HG03103 (cell line): ENCODE data around the gene OXSR1.
A peak's percentile ranks its signal among the peaks of the same experiment; 100 is the strongest.
"Not testable (repeated sequence)": the region's sequence is repeated elsewhere in the genome, so short reads cannot be mapped to it uniquely, and the experiment has no call there.

ENCODE experiments used
- ATAC-seq: cut with Tn5 transposase; IDR thresholded peaks from one replicate; pipeline ENCODE4 v1.9.1; 2021; ENCODE audit warnings: low read depth; ENCODE audit not compliant: unreplicated experiment

OXSR1 gene

GRCh38 chr3:38264779-38265178 lies 99.4 kb downstream of the OXSR1 start:
- ATAC-seq, result no peak

DNA sequence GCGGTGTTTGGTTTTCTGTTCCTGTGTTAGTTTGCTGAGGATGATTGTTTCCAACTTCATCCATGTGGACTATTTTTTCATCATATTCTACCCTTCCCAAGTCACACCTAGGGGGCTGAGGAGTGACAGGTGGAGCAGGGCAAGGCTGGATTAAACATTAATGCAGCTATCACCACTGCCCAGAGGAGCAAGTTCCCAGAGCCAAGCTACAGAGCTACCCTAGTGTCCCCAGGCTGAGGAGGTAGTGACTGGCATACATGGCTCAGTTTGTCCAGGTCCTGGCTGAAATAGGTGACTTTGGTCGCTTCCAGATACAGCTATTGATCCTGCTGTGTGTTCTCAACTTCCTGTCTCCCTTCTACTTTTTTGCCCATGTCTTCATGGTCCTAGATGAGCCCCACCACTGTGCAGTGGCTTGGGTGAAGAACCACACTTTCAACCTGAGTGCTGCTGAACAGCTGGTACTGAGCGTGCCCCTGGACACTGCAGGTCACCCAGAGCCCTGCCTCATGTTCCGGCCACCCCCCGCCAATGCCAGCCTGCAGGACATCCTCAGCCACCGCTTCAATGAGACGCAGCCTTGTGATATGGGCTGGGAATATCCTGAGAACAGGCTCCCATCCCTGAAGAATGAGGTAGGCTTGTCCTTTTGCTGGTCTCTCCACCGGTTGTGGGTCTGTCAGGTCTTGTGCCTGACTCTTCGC lies 100.4 kb downstream of the OXSR1 start, which contains the start of gene SLC22A13:
SLC22A13 (plus strand) TSS at position 209 of the 704 bp plus-strand sequence; CDS start at position 258, 49 bp downstream.
- ATAC-seq, result no peak

GRCh38 chr3:38266810-38267209 lies 101.5 kb downstream of the OXSR1 start:
- no peak for ATAC-seq

- ATAC-seq, result no peak
Measured at GRCh38 chr3:38267662-38268061, 102.3 kb downstream of the OXSR1 start.

DNA sequence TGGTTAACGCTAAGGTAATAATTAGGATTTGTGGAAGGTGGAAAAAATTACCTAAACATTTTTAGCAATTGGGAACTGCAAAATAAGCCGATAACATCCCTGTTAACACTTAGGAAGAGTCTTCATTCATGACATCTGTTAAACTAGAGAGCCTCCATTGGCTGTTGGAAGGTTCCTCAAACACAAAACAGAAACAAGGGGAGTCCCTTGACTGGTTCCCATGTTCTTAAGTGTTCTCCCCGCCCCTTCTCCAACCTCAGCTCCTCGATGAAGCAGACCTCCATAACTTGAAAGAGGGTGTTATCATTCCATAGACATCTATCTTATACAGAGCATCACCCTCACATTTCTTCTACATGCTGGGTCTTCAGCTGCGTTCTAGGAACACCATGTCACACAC lies 102.8 kb downstream of the OXSR1 start:
- no peak for ATAC-seq

DNA sequence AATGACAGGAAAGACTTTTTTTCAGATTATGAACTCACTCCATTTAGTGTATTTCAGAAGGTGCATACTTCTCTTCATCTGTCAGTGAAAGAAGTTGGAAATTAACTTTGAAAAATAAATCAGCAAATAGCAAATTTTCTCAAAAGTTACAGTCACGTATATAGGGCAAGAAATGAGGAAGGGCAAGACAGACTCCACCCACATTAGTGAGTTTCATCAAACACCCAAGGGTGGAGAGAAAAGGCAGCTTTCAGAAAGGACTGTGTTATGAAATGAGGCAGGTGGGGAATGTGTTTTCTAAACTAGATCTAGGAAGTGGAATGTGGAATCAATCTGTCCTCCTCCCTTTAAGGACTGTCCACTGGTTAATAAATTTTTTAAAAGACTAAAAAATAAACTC lies 103.2 kb downstream of the OXSR1 start:
- ATAC-seq, result peak; percentile 50

- no peak for ATAC-seq
Measured at GRCh38 chr3:38270606-38271005, 105.3 kb downstream of the OXSR1 start.

- ATAC-seq, result no peak
Measured at GRCh38 chr3:38271553-38271952, 106.2 kb downstream of the OXSR1 start.

DNA sequence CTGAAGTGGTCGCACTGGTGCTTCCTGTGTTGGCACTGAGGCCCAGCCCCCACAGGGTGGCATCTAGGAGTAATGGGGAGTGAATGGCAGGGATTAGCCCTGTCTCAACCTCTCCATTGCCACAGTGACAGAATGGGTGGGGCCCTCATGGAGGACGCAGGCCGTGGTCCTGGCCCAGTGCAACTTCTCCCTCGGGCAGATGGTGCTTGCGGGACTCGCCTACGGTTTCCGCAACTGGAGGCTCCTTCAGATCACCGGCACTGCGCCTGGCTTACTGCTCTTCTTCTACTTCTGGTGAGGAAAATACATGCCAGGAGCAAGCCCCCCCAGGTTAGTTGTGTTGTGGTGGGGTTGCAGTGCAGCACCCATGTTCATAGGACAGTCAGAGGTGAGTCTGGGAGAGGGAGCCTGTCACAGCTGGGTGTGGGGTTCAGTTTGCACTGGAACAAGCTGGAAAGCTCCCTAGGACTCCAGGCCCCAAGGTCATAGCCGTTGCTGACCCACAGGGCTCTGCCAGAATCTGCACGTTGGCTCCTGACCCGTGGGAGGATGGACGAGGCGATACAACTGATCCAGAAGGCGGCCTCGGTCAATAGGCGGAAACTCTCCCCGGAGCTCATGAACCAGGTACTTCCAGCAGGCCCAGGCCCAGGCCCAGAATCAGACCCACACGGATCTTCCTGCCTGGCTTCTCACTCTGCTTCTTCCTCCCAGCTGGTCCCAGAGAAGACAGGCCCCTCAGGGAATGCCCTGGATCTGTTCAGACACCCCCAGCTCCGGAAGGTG lies 109.7 kb downstream of the OXSR1 start:
- no peak for ATAC-seq

DNA sequence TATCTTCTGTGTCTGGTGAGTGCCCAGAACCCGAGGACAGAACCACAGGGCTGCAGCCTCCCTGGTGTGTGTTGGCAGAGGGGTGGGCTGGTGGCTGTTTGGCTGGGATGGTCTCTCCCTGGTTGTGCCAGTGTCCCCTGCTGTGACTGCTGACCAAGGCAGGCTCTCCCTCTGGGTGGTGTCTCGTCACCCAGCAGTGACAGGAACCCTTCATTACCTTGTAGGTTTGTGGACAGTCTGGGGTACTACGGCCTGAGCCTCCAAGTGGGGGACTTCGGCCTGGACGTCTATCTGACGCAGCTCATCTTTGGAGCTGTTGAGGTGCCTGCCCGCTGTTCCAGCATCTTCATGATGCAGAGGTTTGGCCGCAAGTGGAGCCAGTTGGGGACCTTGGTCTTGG lies 110.3 kb downstream of the OXSR1 start:
- ATAC-seq, result no peak

DNA sequence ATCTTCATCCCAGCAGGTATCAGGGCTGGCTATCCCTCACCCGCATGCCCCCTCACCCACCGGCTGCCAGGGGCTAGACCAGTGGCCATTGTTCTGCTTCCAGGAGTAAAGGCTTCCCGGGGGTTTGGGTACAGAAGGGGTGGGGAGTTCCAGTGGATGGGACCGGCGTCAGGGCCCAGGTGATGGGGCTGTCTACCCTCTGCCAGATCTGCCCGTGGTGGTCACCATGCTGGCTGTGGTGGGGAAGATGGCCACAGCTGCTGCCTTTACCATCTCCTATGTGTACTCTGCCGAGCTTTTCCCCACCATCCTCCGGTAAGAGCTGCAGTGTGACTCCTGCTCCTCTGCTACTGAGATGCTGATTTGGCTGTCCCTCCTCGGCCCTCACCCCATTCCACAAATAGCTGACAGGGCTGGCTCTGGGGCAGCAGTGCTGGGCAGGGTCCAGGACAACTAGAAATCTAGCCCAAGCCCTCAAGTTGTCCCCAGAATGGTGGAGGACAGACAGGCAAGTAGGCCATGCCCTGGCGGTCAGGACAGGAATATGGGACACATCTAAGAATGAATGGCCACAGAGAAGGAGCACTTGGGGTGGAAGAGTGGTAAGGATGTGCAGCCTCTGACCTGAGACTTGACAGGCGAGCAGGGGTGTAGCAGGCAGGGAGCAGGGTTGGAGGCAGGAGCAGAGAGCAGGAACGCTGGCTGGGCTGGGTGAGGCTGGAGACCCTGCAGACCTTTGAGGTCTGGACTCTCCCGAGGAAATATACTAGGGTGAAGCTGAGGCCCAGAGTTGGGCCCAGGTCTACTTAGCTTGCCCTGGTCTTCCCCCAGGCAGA lies 111.0 kb downstream of the OXSR1 start:
- no peak for ATAC-seq

- ATAC-seq, result no peak
Measured at GRCh38 chr3:38276917-38277630, 111.7 kb downstream of the OXSR1 start.

DNA sequence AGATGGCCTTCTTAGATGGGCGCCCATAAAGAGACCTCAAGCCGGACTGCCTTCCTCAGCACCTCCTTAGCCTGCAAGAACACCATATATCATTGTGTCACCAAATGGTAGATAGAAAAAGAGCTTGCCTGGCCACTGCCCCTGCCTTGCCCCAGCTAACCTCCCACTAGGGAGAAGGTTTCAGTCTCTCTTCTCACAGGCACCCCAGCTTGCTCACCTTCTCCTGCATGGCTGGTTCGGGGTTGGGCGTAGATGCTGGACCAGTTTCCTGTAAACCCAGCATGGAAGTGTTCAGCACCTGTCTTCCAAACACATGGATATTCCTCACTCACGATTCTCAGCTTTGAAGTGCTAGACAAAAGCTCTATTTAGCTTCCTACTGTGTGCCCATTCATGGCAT lies 113.5 kb downstream of the OXSR1 start:
- no peak for ATAC-seq

DNA sequence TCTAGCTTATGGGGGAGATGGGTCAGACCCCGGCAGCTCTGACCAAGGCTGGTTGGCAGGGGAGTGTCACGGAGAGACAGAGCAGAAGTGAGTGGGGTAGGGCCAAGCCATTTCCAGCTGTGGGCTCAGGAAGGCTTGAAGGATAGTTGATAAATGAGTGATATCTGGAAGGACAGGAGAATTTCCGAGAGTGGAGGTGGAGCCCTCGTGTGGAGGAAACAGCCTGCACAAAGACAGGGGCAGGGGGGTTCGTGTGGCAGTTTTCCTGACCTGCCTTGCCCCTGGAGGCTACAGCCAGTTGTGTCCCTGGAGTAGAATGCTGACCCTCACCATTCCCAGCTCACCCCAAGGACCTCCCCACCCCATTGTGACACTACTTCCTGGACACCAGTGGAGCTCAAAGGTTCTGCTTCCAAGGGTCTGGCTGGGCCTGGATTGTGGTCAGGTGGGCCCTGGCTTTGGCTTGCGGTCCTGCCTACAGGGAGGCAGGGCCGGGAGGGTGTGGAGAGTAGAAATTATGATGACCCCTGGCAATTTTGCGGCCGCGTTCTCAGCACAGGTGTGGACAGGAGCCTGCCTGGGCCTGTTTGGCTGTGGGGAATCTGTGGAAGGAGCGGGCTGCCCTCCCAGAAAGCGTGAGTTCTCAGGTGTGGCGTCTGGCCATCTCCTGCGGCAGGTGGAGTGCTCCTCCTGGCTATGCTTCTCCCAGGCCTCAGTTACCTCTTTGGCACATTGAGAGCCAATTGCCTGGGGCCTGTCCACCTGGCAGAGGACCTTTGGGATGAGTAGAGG lies 116.8 kb downstream of the OXSR1 start, which contains the start of gene SLC22A14:
SLC22A14 (plus strand) TSS at position 400 of the 792 bp plus-strand sequence. CDS start 23,733 bp downstream, outside the sequence.
- no peak for ATAC-seq

- no peak for ATAC-seq
Measured at GRCh38 chr3:38283810-38284755, 118.7 kb downstream of the OXSR1 start.

DNA sequence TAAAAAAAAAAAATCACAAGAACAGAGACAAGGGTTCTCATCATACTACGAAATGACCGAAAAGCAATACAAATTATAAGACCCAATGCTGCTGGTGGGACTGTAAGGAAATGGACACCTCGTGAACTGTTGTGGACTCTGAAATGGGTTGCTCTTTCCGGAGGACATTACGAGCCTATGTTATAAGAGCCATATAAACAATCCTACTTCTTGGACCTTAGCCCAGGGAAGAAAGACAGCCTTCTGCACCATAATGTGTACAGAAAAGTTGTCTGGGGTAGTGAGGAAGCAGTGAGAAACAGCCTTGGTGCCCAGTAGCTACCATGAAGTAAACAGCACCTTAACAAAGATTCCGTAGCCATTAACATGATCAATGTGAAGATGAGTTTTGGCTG lies 119.4 kb downstream of the OXSR1 start:
- ATAC-seq, result no peak

DNA sequence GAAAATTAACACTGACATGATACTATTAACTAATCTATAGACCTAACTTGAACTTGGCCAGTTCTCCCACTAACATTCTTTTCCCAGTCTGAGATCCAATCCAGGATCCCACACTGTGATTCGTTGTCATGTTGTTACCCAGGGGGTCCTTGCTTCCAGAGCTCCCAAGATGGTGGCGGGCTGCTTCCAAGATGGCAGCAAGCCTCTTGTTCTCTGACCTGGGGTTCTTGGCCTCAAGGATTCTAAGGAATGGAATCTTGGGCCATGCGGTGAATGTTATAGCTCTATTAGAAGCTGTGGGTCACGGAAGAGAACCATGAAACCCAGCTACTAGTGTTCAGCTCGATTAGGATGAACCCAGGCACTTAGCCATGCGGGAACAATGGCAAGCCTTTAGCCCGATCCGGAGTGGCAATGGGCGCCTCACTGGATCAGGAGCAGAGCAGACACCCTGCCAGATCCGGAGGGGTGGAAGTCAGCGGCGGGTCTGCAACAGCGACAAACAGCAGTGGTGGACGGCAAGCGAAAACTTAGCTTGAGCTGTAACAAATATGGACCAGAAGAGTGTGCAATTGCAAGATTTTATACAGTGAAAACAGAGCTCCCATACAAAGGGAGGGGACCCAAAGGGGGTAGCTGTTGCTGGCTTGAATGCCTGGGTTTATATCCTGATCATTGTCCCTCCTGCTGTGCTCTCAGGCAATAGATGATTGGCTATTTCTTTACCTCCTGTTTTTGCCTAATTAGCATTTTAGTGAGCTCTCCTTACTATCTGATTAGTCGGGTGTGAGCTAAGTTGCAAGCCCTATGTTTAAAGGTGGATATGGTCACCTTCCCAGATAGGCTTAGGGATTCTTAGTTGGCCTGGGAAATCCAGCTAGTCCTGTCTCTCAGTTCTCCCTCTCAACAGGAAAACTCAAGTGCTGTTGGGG lies 124.2 kb downstream of the OXSR1 start:
- not testable (repeated sequence) for ATAC-seq
